Right kidney (tissue), 1 donor: ENCODE measurements around the gene AIG1.
"Not testable (repeated sequence)": the region's sequence is repeated elsewhere in the genome, so short reads cannot be mapped to it uniquely, and the experiment has no call there.

ENCODE experiments used
- DNase-seq: peaks from one replicate; pipeline ENCODE4 v3.0.0-alpha.2; 2016

AIG1 gene

GRCh38 chr6:143332153-143332845, 271.6 kb downstream of the AIG1 start:
- DNase-seq, result no peak

GRCh38 chr6:143333081-143333480, 272.4 kb downstream of the AIG1 start:
- no peak for DNase-seq

- no peak for DNase-seq
Measured at GRCh38 chr6:143333749-143334520, 273.2 kb downstream of the AIG1 start.

GRCh38 chr6:143335865-143336264, 275.2 kb downstream of the AIG1 start:
- no peak for DNase-seq

- no peak for DNase-seq
Measured at GRCh38 chr6:143336446-143337152, 275.9 kb downstream of the AIG1 start.

- DNase-seq, result no peak
Measured at GRCh38 chr6:143337201-143337949, 276.7 kb downstream of the AIG1 start.

- no peak for DNase-seq
Measured at GRCh38 chr6:143339223-143339622, 278.5 kb downstream of the AIG1 start.

- DNase-seq, result not testable (repeated sequence)
Measured at GRCh38 chr6:143345477-143345876, 284.8 kb downstream of the AIG1 start.

- no peak for DNase-seq
Measured at GRCh38 chr6:143346004-143346403, 285.3 kb downstream of the AIG1 start.

- DNase-seq, result no peak
Measured at GRCh38 chr6:143348531-143348930, 287.8 kb downstream of the AIG1 start.

- DNase-seq, result no peak
Measured at GRCh38 chr6:143349530-143349929, 288.8 kb downstream of the AIG1 start.

- no peak for DNase-seq
Measured at GRCh38 chr6:143356101-143356880, 295.6 kb downstream of the AIG1 start.

- no peak for DNase-seq
Measured at GRCh38 chr6:143357152-143357551, 296.5 kb downstream of the AIG1 start.

GRCh38 chr6:143357561-143358255, 297.0 kb downstream of the AIG1 start:
- DNase-seq, result peak; percentile 9

GRCh38 chr6:143361536-143362191, 301.0 kb downstream of the AIG1 start:
- no peak for DNase-seq

GRCh38 chr6:143362192-143362558, 301.5 kb downstream of the AIG1 start:
- DNase-seq, result no peak

- DNase-seq, result no peak
Measured at GRCh38 chr6:143363299-143363698, 302.6 kb downstream of the AIG1 start.

GRCh38 chr6:143368426-143368825, 307.7 kb downstream of the AIG1 start:
- no peak for DNase-seq

GRCh38 chr6:143369971-143370370, 309.3 kb downstream of the AIG1 start:
- no peak for DNase-seq

GRCh38 chr6:143370812-143371370, 310.2 kb downstream of the AIG1 start:
- no peak for DNase-seq
